HG03175 (cell line): ENCODE results near the gene LCN10.

Experiments used
- ATAC-seq: cut with Tn5 transposase; IDR thresholded peaks from one replicate; pipeline ENCODE4 v1.9.1; 2021; ENCODE audit warnings: mild to moderate bottlenecking, moderate library complexity; ENCODE audit not compliant: unreplicated experiment

The LCN10 gene

GRCh38 chr9:136740491-136740890 lies 2.2 kb downstream of the LCN10 start:
- no peak for ATAC-seq

GRCh38 chr9:136740069-136740468 lies 2.7 kb downstream of the LCN10 start:
- ATAC-seq: no peak

DNA sequence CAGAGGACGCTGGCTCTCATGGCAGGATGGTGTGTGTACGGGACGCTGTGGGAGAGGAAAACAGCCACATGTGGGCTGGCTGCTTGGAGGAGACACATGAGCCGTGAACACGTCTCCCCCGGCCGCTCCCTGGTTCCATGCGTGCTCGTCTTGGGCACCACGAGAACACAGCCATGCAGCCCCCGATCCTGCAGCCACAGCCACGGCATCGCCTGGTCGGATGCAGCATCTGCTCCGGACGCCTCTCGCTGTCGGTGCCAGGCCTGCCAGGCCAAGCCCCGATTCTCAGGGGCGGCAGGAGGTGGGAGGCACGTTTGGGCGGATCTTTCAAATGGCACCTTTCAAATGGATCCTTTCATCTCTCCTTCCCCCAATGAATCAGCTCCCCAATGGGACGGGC lies 3.2 kb downstream of the LCN10 start:
- ATAC-seq: no peak

DNA sequence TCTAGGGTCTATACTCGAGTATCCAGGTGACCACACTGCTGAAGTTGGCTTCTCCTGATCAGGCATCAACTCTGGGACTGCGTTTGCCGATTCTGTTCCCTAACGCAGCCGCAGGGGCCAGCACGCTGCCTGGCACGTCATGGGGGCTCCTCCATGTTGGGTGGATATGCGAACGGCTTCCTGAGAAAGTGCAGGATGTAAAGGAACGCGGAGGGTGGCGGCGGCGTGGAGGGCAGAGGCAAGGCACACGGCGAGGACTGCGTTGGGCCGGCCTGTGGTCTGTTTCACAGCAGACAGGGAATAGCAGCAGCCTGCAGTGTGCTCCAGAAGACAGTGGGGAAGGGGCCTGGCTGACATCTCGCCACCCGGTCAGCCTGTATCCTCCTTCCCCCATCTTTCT lies 3.8 kb downstream of the LCN10 start:
- no peak for ATAC-seq

DNA sequence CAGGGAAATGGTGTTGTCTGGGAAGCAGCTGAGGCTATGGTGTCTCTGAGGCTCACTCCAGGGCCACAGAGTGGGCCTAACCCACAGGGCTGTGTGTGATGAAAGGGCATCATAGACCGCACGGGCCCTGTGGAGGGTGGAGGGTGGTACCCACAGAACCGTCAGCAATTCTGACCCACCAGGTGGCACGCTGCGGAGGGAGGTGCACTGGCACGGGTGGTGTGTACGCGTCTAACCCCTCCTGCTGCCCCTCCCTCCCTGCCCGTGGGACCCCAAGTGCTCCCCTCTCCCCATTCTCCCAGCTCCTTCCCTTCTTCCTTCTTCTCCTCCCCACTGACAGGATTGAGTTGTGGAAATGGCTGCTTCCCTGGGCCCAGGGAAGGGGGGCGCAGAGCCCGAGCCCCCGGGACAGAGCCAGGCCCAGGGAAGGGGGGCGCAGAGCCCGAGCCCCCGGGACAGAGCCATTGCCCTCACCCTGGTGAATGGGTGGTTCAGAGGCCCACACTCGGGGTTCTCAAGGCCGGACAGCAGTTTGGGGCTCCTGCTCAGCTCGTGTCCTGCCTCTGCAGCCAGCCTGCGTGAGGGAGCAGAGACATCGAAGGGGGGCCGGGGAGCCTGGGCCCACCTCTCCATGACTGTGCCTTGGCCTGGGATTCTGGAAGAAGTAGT lies 6.8 kb downstream of the LCN10 start:
- no peak for ATAC-seq

- ATAC-seq: no peak
These were observed 7.8 kb downstream of the LCN10 start for GRCh38 chr9:136734837-136735496.

DNA sequence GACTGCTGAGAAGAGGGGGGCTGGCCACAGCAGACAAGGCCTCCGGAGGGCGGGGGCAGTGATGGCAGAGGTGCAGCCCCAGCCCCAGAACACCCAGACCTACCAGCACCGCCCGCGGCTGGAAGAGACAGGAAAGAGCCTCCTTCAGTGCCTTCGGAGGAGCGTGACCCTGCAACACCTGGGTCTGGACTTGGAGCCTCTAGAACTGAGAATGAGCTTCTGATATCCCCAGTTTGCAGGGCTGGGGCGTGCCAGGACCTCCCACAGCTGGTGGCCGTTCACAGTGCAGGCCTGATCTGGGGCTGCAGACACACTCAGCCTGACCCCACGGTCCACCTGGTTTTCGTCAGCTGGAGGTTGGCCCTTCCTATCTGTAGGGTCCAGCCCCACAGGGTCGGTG lies 9.1 kb downstream of the LCN10 start:
- no peak for ATAC-seq

DNA sequence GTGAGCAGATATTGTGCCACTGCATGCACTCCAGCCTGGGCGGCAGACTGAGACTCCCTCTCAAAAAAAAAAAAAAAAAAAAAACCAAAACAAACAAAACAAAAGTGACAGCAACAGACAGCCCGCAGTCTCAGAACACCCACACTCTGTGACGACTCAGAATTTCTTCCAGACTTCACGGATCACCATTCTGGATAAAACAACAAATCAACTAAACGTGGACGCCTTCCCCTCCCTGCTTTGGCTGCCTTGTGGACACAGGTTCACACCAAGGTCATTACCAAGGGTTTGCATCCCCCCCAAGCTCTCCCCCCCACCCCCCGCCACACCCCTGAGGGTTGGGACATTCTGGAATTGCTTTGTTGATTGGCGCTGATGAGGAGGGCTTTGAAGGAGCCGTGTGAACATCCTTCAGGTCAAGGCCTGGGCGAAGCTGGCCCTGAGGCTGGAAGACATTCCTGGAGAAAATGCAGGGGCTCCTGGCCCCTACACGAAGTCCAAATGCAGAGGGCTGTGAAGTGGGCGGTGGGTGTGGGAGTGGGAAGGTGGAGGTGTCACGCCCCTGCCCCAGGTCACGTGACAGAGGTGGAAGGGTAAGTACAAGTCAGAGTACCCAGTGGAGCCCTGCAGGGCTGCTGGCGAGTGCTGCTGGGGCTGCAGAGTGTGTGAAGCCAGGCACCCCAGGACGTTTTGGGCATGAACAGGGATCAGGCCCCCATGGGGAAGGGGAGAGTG lies 10.1 kb downstream of the LCN10 start:
- ATAC-seq: no peak

DNA sequence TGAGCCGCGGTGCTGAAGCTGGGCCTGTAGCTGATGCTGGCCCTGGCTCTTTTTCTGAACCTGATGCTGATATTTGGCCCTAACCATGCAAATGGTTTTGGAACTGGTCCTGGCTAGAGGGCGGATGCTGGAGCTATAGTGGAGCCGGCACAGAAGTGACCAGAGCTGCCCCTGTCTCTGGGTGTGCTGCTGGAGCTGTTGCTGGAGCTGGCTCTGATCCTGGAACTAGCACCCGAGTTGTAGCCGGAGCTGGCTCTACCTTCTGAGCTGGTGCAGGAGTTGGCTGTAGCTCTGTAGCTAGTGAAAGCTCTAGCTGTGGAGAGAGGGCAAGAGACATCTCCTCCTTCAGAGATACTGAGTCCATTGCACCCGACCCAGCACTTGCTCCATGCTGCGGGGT lies 12.8 kb downstream of the LCN10 start:
- ATAC-seq: no peak

- ATAC-seq: no peak
These were observed 13.6 kb downstream of the LCN10 start for GRCh38 chr9:136729144-136729543.

GRCh38 chr9:136728548-136729123 lies 14.1 kb downstream of the LCN10 start:
- ATAC-seq: peak; percentile 18

DNA sequence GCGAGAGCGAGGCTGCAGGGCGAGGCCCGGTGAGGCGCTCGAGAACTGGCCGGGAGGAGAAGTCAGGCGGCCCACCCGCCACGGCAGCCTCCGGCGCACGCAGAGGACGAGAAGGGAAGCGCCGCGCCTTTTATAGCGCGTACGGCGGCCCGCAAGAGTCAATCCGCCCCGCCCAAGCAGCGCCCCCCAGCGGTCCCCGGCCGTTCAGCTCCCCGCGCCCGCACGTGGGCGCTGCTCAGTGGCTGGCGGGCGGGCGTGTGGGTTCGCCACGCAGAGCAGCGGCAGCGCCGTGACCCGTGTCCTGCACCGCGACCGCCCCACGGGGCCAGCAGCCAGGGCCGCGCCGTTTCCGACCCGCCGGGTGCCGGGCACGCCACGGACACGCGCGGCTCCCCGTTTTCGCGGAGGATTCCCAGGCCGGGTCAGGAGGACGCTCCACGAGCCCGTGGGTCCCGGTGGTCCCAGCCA lies 14.6 kb downstream of the LCN10 start:
- peak; percentile 75 for ATAC-seq

GRCh38 chr9:136726631-136727191 lies 16.0 kb downstream of the LCN10 start:
- ATAC-seq: no peak

DNA sequence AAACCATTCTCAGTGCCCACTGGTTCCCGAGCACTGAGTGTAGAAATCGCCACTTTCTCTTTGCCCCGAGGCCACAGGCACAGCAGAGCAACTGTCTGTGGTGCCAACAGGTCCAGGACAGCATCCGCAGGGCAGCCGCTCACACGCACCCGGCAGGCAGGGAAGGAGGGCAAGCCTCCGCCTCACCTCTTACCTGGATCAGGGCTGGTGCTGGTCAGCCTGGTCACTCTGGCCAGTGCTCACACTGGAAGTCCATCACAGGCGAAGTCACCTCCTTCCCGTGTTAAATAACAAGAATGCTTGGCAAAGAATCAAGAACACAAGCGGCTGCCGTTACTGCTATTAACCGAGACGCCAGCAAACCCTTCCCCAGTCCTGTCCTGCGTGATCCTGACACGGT lies 16.6 kb downstream of the LCN10 start:
- ATAC-seq: no peak

GRCh38 chr9:136725612-136726011 lies 17.1 kb downstream of the LCN10 start:
- no peak for ATAC-seq

GRCh38 chr9:136724772-136725171 lies 18.0 kb downstream of the LCN10 start:
- no peak for ATAC-seq

DNA sequence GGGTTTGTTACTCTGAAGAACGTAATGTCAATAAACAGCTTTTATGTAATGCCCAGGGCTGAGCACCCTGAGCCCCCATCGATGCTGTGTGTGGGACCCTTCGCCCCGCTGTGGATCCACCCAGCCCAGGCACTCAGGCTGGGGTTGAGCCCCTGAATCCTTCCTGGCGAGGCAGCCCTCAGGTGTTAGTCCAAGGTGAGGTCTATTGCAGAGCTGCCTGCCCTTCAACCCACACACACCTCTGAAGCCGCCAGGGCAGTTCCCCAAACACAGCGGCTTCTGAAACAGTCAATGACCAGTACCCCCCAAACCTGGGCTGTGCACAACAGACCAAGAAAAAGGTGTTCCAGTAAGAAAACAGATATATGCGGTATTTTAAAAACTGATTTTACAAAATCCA lies 18.8 kb downstream of the LCN10 start:
- ATAC-seq: no peak

GRCh38 chr9:136723362-136723976 lies 19.3 kb downstream of the LCN10 start:
- no peak for ATAC-seq

GRCh38 chr9:136722969-136723356 lies 19.8 kb downstream of the LCN10 start:
- no peak for ATAC-seq

DNA sequence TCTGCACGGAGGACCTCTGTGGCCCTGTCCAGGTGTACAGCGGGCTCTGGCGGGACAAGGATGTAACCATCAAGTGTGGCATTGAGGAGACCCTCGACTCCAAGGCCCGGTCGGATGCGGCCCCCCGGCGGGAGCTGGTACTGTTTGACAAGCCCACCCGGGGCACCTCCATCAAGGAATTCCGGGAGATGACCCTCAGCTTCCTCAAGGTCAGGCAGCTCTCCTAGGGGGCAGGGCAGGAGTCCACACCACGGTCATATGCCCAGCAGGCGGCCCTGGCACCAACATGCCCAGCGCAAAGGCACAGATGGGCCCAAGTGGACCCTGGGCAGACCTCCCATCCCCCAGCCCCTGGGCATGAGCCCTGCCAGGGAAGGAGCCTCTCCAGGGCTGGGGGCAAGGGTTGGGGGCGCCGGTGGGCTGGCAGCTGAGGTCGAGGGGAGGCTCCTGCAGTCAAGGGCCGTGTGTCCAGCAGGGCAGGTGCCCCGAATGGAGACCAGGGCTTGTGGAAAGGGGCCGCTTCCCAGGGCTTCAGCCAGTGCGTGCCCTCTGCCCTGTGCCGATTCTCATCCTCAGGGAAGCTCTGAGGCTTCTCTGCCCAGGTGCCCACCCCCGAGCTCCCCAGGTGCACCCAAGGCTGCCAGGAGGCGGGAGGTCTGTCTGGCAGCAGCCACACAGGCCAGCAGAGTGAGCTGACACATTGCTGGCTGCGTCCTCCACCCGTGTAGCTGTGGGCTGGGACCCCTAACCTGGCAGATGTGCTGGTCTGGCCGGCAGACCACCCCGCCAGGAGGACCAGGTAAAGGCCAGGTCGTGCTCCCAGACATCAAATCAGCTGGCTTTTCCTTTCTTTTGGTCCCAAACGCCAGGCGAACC lies 20.4 kb downstream of the LCN10 start:
- no peak for ATAC-seq
